Endothelial cell of umbilical vein (primary cell): Measurements from ENCODE around the gene BNC2. TPM values are rescaled to one million over a fixed set of nuclear protein-coding genes. Genes with fewer than 3 reads are reported as not detected.

Source experiments
- BruUV-seq: library from RNA; stranded (reverse); fragments of 400-500 nt; replicated peaks from 2 replicates; lab custom pipeline; 2021; lab: Mats Ljungman, UMichigan
- CTCF ChIA-PET: fragments of 300-600, 350-600 bp; sonication (Branson Sonifier 250); formaldehyde crosslinking; loops from one replicate; lab custom pipeline; 2021; ENCODE audit warnings: antibody characterized with exemption, inconsistent platforms; lab: Charles Lee
- POLR2A ChIA-PET: fragments of 300-600, 350-600 bp; sonication (Branson Sonifier 250); formaldehyde crosslinking; loops from one replicate; lab custom pipeline; 2021; ENCODE audit warnings: antibody characterized with exemption, inconsistent platforms; lab: Charles Lee
- DNase-seq: peaks from one replicate; pipeline ENCODE4 v3.0.0-alpha.2; 2011; ENCODE audit warnings: low read depth, low spot score
- FAIRE-seq: peaks from 2 replicates; lab custom pipeline; 2011; peaks lifted over from hg19 to GRCh38; lab: Jason Lieb, UNC
- H2AFZ ChIP-seq: 2 replicates; pipeline ENCODE4 v1.6.0; 2012; ENCODE audit warnings: low read depth, low read length, control low read depth, inconsistent platforms
- H3K27ac ChIP-seq: 2 replicates; pipeline ENCODE4 v1.5.1; 2011; ENCODE audit warnings: low read depth, mild to moderate bottlenecking, control low read depth, low read length, moderate library complexity; ENCODE audit not compliant: insufficient read depth
- H3K27me3 ChIP-seq, 2 experiments: 2 replicates each; pipeline versions ENCODE4 v1.6.0 to v1.6.1; 2011; ENCODE audit warnings: low read length in 2 of 2, mixed read lengths in 1 of 2; ENCODE audit not compliant: control insufficient read depth in 2 of 2, insufficient read depth in 2 of 2
- H3K36me3 ChIP-seq, 2 experiments: 2 replicates in 1 of 2; 3 replicates in 1 of 2; pipeline ENCODE4 v1.5.1; 2011; ENCODE audit warnings: low read length in 2 of 2, mild to moderate bottlenecking in 1 of 2, moderate library complexity in 1 of 2; ENCODE audit not compliant: control insufficient read depth in 2 of 2, insufficient read depth in 2 of 2; ENCODE audit errors: extremely low read depth in 1 of 2
- H3K4me1 ChIP-seq: 3 replicates; pipeline ENCODE4 v1.5.1; 2011; ENCODE audit warnings: mild to moderate bottlenecking, low read length; ENCODE audit not compliant: control insufficient read depth, insufficient read depth; ENCODE audit errors: extremely low read depth
- H3K4me2 ChIP-seq: 2 replicates; pipeline ENCODE4 v1.6.1; 2011; ENCODE audit warnings: low read length, control low read depth, mixed read lengths; ENCODE audit not compliant: insufficient read depth
- H3K4me3 ChIP-seq, 3 experiments: fragments of 200-600 bp in 1 of 3; sonication (generic), shearing (Covaris generic) in 1 of 3; replicated peaks in 1 of 3; 2 replicates each; pipeline ENCODE4 v1.5.1; 2011 to 2016; ENCODE audit warnings: control low read depth in 3 of 3, low read length in 3 of 3, mild to moderate bottlenecking in 2 of 3, inconsistent platforms in 1 of 3, low read depth in 1 of 3, moderate library complexity in 1 of 3; ENCODE audit not compliant: insufficient read depth in 1 of 3
- H3K79me2 ChIP-seq: 2 replicates; pipeline ENCODE4 v1.6.0; 2012; ENCODE audit warnings: low read length, inconsistent platforms; ENCODE audit not compliant: control insufficient read depth, insufficient read depth
- H3K9ac ChIP-seq: replicated peaks from 2 replicates; pipeline ENCODE3; 2011; ENCODE audit warnings: low read length, control low read depth; ENCODE audit not compliant: insufficient read depth; ENCODE audit errors: extremely low read depth
- H3K9me1 ChIP-seq: replicated peaks from 3 replicates; pipeline ENCODE4 v1.6.0; 2011; ENCODE audit warnings: mild to moderate bottlenecking, low read length; ENCODE audit not compliant: control insufficient read depth, insufficient read depth; ENCODE audit errors: extremely low read depth
- H3K9me3 ChIP-seq: replicated peaks from 2 replicates; pipeline ENCODE4 v1.5.1; 2012; ENCODE audit warnings: low read length, inconsistent platforms; ENCODE audit not compliant: control insufficient read depth, insufficient read depth
- H4K20me1 ChIP-seq: replicated peaks from 2 replicates; pipeline ENCODE3; 2011; ENCODE audit warnings: mild to moderate bottlenecking, low read length; ENCODE audit not compliant: control insufficient read depth, insufficient read depth; ENCODE audit errors: extremely low read depth
- CTCF ChIP-seq, 2 donors: IDR thresholded peaks; 1 replicate in 1 of 2; 2 replicates in 1 of 2; pipeline ENCODE4 v1.5.1; 2011; ENCODE audit warnings: low read length in 2 of 2, mild to moderate bottlenecking in 2 of 2, moderate library complexity in 2 of 2, control low read depth in 1 of 2, inconsistent platforms in 1 of 2, low read depth in 1 of 2; ENCODE audit not compliant: insufficient read depth in 1 of 2; ENCODE audit errors: extremely low read depth in 1 of 2
- EZH2 ChIP-seq: IDR thresholded peaks from 2 replicates; pipeline ENCODE4 v1.6.1; 2012; ENCODE audit warnings: borderline replicate concordance, low read depth, mild to moderate bottlenecking, moderate library complexity, low read length, inconsistent platforms; ENCODE audit not compliant: severe bottlenecking
- GATA2 ChIP-seq: IDR thresholded peaks from 2 replicates; pipeline ENCODE4 v1.7.0; 2011; ENCODE audit warnings: low read depth, mild to moderate bottlenecking, moderate library complexity, mixed read lengths, low read length; ENCODE audit not compliant: insufficient read length, insufficient read depth
- JUN ChIP-seq: IDR thresholded peaks from 2 replicates; pipeline ENCODE4 v1.6.1; 2011; ENCODE audit warnings: borderline replicate concordance, low read depth; ENCODE audit not compliant: insufficient read length, insufficient read depth
- MAX ChIP-seq: IDR thresholded peaks from 2 replicates; pipeline ENCODE4 v1.6.1; 2011; ENCODE audit not compliant: insufficient read depth, insufficient read length
- MYC ChIP-seq: IDR thresholded peaks from one replicate; pipeline ENCODE4 v1.6.1; 2011; ENCODE audit warnings: mild to moderate bottlenecking, low read depth, low read length
- POLR2A ChIP-seq: IDR thresholded peaks from 2 replicates; pipeline ENCODE4 v1.6.1; 2012; ENCODE audit warnings: low read depth, mild to moderate bottlenecking, control low read depth, low read length
- POLR2AphosphoS5 ChIP-seq: IDR thresholded peaks from 2 replicates; pipeline ENCODE4 v1.6.1; 2012; ENCODE audit warnings: low read depth, mild to moderate bottlenecking, control low read depth, low read length, moderate library complexity; ENCODE audit not compliant: insufficient read depth
- dilution Hi-C: fragments of 300-500 bp; cut with MboI; formaldehyde crosslinking; loops from one replicate; pipeline ENCODE4 v1.15.0; 2019; ENCODE audit warnings: low sequenced_read_pairs; ENCODE audit not compliant: extremely low pct_ligation_motif_present
- intact Hi-C: fragments of 100-400 bp; cut with micrococcal nuclease; formaldehyde crosslinking; loops from one replicate; pipeline ENCODE4 v1.10.0; 2022
- polyA plus RNA-seq, 4 experiments: library from polyadenylated mRNA; depleted of rRNA in 3 of 4; stranded (reverse) in 3 of 4; unstranded in 1 of 4; fragments of >200 nt; gene quantifications; 2 replicates each; pipeline versions ENCODE4 v1.2.1 to v1.2.3, GENCODE V29; 2011 to 2012; ENCODE audit warnings: missing spikeins in 1 of 4
- total RNA-seq: library from RNA; stranded (reverse); gene quantifications from 2 replicates; pipeline ENCODE4 v1.2.3, GENCODE V29; 2021

Gene BNC2
- total and polyA plus RNA-seq, 2 donors (not counting 3 experiments of a cell fraction or from before 2014, with no cell fraction given), result 12.1 to 34.3 TPM

GRCh38 chr9:16370647-16371046, 499.8 kb downstream of the BNC2 start:
- no peak overlapping the region for H3K27ac ChIP-seq
- H3K36me3 ChIP-seq, result no peaks in the 10 kb centered on the region
- H2AFZ ChIP-seq, result no peak overlapping the region
- no peak for TF ChIP-seq GATA2
- no peak for TF ChIP-seq MYC
- no peak for TF ChIP-seq JUN
- TF ChIP-seq POLR2AphosphoS5, result no peak
- no peak for TF ChIP-seq POLR2A
- no peak for TF ChIP-seq CTCF (IDR thresholded peaks at IDR 0.05; ENCODE audit: extremely low read depth in 1 of 2, insufficient read depth in 1 of 2, low read depth in 1 of 2, low read length in 2 of 2)
- TF ChIP-seq MAX, result no peak
- TF ChIP-seq EZH2, result no peak
- BruUV-seq, result no TSS peak
- dilution Hi-C loops, result no loop called here
- no peak overlapping the region for H3K9ac ChIP-seq
- H3K9me1 ChIP-seq, result no peaks in the 10 kb centered on the region
- no peak for FAIRE-seq
- POLR2A ChIA-PET, result no interaction called here
- H3K79me2 ChIP-seq, result no peaks in the 10 kb centered on the region
- no peak overlapping the region for H3K4me3 ChIP-seq
- DNase-seq, result no peak
- intact Hi-C loops, result no loop called here
- no peak overlapping the region for H3K4me2 ChIP-seq
- peaks cover 9% of the 10 kb centered on the region for H3K4me1 ChIP-seq
- no peaks in the 10 kb centered on the region for H3K9me3 ChIP-seq
- no peaks in the 10 kb centered on the region for H3K27me3 ChIP-seq
- CTCF ChIA-PET, result interaction anchor here (0.6 to 0.9 kb wide), 2 partner anchors 11 to 16 kb away, joined by 3 to 4 read pairs; no protein-coding TSS in a partner anchor
- H4K20me1 ChIP-seq, result no peaks in the 10 kb centered on the region
